Stimulated activated CD8-positive, alpha-beta memory T cell treated with anti-CD3 and anti-CD28 coated beads, Interleukin-12 subunit alpha, Interleukin-12 subunit beta, amount 100 ng/mL, for 24 hours (primary cell): ENCODE data around the gene NUP107.

Experiments
- DNase-seq: peaks from one replicate; pipeline ENCODE4 v3.0.0-alpha.2; 2020; ENCODE audit errors: extremely low read depth

The NUP107 gene

DNA sequence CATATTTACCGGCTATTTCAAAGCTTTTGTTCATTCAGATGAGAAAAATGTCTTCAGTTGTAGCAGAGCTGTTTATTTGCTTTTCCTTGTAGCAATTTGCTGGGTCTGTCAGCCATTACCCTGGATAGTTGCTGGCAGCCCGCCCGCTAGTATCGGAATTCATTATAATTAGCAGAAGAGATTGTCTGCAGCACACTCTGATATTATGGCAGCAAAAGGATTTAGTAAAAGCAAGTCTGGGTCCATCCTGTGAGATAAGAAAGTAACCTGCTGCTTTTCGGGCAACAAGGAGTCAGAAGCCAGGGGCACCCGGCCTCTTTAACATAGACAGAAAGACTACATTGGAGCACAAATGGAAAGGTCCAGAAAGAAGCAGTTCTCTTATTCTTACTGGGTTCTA, 53.1 kb downstream of the NUP107 start:
- no peak for DNase-seq

DNA sequence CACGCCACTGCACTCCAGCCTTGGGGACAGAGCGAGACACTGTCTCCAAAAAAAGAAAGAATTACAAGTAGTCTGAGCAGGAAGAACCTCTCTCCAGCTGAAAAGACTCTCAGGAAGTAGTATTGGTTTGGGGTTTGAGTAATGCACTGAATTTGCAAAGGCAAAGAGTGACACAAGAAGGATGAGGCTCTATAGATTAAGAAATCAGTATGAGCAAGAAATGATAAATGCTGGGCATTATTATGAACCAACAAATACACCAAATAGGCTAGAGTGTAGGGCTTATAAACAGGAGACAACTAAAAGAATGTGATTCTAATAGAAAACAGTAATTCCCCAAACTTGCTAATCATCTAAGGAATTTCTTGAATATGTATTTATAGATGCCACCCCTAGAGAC, 56.6 kb downstream of the NUP107 start:
- DNase-seq: no peak

- DNase-seq: no peak
Observed at GRCh38 chr12:68745376-68745903, 58.7 kb downstream of the NUP107 start.

- DNase-seq: peak; percentile 81
Observed at GRCh38 chr12:68745904-68746571, 59.3 kb downstream of the NUP107 start, which contains the start of gene SLC35E3. TSS of gene SLC35E3 (plus strand) at chr12:68746176. CDS start at chr12:68746378, 202 bp downstream.

DNA sequence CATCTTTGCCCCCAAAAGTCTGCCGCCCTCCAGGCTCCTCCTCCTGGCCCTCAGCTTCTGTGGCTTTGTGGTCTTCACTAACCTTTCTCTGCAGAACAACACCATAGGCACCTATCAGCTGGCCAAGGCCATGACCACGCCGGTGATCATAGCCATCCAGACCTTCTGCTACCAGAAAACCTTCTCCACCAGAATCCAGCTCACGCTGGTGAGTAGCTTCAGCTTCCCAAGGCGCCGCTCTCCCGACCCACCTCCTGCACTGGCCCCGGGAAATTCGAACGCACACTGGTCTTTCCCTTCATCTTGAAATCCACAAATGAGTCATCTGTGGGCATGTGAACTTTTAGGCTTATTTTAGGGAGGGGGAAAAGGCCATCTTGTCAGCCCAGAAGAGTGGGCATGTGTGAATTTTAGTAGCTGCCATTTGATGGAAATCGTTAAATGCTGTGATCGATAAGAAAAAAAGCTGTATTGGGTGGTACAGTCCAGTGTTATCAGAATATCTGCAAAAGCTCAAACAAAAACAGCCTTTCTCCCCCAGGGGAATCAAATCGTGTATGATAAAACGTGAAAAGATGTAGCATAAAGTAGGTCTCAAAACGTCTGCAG, 59.9 kb downstream of the NUP107 start:
- no peak for DNase-seq

DNA sequence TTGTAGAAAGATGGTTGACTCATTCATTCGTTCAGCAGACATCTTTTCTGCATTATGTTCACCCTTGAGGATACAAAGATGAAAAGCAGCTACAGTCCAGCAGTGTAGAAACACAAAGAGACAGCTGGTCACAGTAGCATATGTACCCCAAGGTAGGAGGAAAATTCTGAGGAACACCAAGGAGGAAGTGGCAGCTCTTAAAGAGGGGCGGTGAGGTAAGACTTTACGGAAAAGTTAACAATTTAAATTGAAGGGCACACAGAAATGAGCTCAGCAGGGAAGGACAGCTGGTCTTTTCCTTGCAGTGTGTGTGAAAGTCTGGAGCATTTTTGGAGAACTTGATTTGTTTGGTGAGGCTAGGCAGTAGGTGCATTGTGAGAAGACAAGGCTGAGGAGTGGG, 62.7 kb downstream of the NUP107 start:
- no peak for DNase-seq

DNA sequence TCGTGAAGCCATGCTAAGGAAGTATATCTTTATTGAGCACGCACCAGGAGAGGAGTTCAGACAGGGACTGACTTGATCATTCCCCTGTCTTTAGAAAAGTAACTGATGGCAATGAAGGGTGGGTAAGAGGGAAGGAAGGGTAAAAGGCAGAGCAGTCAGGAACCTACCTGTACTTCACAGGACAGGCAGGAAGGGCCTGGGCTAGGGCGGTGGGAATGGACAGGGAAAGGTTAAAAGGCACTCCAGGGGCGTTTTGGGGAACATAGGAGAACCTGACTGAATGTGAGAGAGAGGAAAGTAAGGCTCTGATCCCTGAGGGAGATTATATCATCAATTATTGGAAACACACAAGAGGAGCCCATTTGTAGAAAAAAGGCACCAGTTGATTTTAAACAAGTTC, 63.1 kb downstream of the NUP107 start:
- DNase-seq: no peak

- no peak for DNase-seq
Observed at GRCh38 chr12:68750506-68750905, 63.7 kb downstream of the NUP107 start.

GRCh38 chr12:68755536-68756243, 68.9 kb downstream of the NUP107 start:
- DNase-seq: no peak

DNA sequence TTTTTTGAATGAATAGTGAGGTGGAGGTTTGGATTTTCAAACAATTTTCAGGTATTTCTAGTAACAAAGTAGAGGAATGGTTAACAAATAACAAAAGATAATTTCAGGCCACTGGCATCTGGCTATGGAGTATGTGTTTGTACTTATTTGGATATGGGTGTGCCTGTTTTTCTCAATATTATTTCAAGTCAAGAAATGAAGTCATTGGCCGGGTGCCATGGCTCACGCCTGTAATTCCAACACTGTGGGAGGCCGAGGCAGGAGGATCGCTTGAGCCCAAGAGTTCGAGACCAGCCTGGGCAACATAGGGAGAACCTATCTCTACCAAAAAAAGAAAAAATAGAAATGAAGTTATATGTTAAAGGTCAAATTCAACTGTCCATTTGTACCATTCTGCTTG, 73.1 kb downstream of the NUP107 start:
- DNase-seq: no peak

DNA sequence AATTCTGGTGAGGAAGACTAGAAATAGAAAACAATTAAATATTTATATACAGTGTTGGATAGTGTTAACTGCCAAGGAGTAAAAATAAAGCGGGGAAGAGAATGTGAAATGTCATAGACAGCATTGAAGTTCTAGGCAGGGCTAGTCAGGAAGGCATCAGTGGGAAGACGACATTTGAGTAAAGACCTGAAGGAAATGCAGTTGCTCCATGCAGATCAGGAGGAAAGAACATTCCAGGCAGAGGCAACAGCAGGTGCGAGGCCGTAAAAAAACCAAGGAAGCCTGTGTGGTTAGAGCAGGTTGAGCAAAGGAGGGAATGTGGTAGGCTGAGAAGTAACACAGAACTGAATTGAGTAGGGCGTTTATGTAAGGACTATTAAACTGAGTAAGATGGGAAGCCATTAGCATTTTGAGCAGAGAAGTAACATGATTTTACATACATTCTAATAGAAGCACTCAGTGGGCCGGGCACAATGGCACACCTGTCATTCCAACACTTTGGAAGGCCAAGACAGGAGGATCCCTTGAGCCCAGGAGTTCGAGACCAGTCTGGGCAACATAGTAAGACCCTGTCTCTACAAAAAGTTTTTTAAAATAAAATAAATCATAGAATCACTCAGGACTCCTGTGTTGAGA, 74.1 kb downstream of the NUP107 start:
- no peak for DNase-seq

DNA sequence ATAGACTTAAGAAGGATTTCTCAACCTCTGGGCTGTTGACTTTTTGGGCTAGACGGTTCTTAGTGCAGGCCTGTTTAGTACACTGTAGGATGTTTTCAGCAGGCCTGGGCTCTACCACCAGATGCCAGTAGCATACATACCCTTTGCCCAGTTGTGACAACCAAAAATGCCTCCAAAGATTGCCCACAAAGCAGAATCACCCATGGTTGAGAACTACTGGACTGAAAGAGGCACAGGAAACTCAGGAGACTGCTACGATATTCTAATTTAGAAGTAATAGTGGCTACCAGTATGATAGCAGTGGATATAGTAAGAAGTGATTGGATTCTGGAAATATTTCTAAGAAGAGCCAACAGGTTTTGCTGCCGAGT, 74.6 kb downstream of the NUP107 start:
- no peak for DNase-seq

GRCh38 chr12:68761901-68762630, 75.3 kb downstream of the NUP107 start:
- DNase-seq: no peak

GRCh38 chr12:68762691-68763090, 75.9 kb downstream of the NUP107 start:
- no peak for DNase-seq

DNA sequence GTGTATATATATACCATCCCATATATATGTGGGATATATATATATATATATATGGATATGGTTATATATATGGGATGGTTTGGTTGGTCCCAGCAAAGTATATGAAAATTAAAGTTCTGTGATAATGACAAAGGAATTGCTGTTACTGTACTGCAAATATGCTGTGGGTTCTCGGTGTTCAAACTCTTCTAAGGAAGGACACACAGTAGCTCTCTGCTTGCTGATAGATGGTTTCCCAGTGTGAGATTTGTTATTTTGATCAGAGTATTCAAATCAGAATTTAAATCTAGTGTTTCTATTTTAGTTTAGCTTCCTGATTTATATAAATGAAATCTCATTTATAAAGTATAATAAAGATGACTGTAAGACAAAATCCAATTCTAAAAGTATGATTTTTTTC, 78.9 kb downstream of the NUP107 start:
- DNase-seq: no peak

DNA sequence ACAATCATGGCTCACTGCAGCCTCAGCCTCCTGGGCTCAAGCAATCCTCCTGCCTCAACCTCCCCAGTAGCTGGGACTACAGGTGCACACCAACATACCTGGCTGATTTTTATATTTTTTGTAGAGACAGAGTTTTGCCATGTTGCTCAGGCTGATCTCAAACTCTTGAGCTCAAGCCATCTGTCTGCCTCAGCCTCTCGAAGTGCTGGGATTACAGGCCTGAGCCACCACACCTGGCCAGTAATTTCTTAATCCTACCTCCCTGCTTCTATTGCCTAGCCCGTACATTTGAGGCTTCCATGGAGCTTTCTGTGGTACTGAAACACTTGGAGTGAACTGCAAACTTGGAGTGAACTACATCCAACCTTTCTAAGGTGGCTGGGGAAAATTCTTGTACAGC, 79.9 kb downstream of the NUP107 start:
- DNase-seq: no peak

GRCh38 chr12:68767191-68767590, 80.4 kb downstream of the NUP107 start:
- no peak for DNase-seq

GRCh38 chr12:68768431-68768939, 81.7 kb downstream of the NUP107 start:
- no peak for DNase-seq

- no peak for DNase-seq
Observed at GRCh38 chr12:68769941-68770340, 83.2 kb downstream of the NUP107 start.

DNA sequence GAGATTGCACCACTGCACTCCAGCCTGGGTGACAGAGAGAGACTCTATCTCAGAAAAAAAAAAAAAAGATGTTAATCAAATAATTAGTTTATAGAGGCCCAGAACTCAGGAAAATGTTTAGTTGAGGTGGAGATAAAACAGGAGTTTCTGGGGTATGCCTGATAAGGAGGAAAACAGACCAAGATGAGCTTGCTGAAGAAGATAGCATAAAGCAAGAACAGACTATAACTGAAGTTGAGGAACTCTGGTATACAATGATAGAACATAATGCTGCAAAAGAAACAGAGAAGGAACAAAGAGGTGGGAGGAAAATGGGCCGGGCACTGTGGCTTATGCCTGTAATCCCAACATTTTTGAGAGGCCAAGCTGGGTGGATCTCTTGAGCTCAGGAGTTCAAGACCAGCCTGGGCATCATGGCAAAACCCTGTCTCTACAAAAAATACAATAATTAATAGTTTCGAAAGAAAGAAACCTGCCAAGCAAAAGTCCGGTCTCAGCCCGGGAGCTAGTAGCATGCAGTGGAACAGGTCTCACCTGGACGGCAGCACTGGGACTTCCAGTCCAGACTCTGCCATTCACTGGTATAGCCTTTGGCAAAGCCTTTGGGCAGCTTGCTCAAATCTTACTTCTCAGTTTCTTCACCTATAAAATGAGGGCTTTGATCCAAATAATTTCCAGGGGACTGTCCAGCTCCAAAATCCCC, 84.6 kb downstream of the NUP107 start:
- DNase-seq: no peak

- DNase-seq: no peak
Observed at GRCh38 chr12:68772714-68773113, 85.9 kb downstream of the NUP107 start.
